ENCODE data around the gene SARS1. TPM values are rescaled to one million over a fixed set of nuclear protein-coding genes. Genes with fewer than 3 reads are reported as not detected.

The SARS1 gene
- total and polyA plus RNA-seq, 2 of the 13 experiments (the other 11 are each of a cell fraction or from before 2014, with no cell fraction given), result 103 to 134 TPM

DNA sequence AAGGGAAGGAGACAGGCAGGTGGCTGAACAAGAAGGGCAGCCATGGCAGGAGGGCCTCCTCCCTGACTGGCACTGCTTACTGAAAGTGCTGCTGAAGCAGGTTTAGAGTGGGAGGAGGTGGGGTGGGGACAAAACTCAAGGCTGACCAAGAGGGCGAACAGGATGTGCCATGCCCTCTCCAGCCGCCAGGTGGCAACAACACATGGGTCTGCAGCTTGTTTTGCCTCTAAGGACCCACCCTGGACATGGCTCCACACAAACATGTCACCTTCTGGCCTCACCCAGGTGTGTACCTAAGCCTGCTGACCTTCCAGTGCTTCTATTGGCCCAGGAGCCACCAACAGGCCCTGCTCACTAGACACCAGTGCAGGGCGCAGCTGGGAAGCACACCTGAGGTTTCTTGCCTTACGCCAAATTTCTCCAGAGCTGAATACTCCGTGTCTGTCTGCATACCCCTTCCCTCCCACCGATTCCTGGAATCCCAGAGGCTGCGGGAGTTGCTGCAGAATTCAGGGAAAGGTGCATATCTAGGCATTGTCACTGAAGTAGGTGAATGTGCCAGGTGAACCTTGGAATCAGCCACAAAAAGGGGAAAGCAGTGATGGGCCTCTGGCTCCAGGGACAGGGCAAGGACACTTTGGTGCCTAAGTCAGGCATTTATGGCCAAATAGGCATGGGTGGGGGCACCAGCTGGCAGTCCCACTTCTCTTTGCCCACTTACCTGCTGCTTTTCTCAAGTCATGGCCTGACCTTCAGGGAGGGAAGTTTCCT is 63.9 kb downstream of the SARS1 start (continued):
- TF ChIP-seq, protein P1, sequence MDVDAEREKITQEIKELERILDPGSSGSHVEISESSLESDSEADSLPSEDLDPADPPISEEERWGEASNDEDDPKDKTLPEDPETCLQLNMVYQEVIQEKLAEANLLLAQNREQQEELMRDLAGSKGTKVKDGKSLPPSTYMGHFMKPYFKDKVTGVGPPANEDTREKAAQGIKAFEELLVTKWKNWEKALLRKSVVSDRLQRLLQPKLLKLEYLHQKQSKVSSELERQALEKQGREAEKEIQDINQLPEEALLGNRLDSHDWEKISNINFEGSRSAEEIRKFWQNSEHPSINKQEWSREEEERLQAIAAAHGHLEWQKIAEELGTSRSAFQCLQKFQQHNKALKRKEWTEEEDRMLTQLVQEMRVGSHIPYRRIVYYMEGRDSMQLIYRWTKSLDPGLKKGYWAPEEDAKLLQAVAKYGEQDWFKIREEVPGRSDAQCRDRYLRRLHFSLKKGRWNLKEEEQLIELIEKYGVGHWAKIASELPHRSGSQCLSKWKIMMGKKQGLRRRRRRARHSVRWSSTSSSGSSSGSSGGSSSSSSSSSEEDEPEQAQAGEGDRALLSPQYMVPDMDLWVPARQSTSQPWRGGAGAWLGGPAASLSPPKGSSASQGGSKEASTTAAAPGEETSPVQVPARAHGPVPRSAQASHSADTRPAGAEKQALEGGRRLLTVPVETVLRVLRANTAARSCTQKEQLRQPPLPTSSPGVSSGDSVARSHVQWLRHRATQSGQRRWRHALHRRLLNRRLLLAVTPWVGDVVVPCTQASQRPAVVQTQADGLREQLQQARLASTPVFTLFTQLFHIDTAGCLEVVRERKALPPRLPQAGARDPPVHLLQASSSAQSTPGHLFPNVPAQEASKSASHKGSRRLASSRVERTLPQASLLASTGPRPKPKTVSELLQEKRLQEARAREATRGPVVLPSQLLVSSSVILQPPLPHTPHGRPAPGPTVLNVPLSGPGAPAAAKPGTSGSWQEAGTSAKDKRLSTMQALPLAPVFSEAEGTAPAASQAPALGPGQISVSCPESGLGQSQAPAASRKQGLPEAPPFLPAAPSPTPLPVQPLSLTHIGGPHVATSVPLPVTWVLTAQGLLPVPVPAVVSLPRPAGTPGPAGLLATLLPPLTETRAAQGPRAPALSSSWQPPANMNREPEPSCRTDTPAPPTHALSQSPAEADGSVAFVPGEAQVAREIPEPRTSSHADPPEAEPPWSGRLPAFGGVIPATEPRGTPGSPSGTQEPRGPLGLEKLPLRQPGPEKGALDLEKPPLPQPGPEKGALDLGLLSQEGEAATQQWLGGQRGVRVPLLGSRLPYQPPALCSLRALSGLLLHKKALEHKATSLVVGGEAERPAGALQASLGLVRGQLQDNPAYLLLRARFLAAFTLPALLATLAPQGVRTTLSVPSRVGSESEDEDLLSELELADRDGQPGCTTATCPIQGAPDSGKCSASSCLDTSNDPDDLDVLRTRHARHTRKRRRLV (CRISPR knock-in tag; IDR thresholded peaks at IDR 0.05), result no peak
- TF ChIP-seq, protein P2, sequence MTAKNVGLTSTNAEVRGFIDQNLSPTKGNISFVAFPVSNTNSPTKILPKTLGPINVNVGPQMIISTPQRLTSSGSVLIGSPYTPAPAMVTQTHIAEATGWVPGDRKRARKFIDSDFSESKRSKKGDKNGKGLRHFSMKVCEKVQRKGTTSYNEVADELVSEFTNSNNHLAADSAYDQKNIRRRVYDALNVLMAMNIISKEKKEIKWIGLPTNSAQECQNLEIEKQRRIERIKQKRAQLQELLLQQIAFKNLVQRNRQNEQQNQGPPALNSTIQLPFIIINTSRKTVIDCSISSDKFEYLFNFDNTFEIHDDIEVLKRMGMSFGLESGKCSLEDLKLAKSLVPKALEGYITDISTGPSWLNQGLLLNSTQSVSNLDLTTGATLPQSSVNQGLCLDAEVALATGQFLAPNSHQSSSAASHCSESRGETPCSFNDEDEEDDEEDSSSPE (CRISPR knock-in tag; IDR thresholded peaks at IDR 0.05), result 0 out of 2 replicates have a peak, but pooled peaks have one; percentile 40
- TF ChIP-seq, protein P3, sequence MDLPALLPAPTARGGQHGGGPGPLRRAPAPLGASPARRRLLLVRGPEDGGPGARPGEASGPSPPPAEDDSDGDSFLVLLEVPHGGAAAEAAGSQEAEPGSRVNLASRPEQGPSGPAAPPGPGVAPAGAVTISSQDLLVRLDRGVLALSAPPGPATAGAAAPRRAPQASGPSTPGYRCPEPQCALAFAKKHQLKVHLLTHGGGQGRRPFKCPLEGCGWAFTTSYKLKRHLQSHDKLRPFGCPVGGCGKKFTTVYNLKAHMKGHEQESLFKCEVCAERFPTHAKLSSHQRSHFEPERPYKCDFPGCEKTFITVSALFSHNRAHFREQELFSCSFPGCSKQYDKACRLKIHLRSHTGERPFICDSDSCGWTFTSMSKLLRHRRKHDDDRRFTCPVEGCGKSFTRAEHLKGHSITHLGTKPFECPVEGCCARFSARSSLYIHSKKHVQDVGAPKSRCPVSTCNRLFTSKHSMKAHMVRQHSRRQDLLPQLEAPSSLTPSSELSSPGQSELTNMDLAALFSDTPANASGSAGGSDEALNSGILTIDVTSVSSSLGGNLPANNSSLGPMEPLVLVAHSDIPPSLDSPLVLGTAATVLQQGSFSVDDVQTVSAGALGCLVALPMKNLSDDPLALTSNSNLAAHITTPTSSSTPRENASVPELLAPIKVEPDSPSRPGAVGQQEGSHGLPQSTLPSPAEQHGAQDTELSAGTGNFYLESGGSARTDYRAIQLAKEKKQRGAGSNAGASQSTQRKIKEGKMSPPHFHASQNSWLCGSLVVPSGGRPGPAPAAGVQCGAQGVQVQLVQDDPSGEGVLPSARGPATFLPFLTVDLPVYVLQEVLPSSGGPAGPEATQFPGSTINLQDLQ (CRISPR knock-in tag; IDR thresholded peaks at IDR 0.05), result no peak
- TF ChIP-seq, protein P4, sequence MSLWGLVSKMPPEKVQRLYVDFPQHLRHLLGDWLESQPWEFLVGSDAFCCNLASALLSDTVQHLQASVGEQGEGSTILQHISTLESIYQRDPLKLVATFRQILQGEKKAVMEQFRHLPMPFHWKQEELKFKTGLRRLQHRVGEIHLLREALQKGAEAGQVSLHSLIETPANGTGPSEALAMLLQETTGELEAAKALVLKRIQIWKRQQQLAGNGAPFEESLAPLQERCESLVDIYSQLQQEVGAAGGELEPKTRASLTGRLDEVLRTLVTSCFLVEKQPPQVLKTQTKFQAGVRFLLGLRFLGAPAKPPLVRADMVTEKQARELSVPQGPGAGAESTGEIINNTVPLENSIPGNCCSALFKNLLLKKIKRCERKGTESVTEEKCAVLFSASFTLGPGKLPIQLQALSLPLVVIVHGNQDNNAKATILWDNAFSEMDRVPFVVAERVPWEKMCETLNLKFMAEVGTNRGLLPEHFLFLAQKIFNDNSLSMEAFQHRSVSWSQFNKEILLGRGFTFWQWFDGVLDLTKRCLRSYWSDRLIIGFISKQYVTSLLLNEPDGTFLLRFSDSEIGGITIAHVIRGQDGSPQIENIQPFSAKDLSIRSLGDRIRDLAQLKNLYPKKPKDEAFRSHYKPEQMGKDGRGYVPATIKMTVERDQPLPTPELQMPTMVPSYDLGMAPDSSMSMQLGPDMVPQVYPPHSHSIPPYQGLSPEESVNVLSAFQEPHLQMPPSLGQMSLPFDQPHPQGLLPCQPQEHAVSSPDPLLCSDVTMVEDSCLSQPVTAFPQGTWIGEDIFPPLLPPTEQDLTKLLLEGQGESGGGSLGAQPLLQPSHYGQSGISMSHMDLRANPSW (CRISPR knock-in tag; IDR thresholded peaks at IDR 0.05; ENCODE audit: borderline replicate concordance), result no peak
- TF ChIP-seq ZNF772 (CRISPR knock-in tag; IDR thresholded peaks at IDR 0.05), result 0 out of 2 replicates have a peak, but pooled peaks have one; percentile 59
- TF ChIP-seq ZNF564 (CRISPR knock-in tag; IDR thresholded peaks at IDR 0.05), result no peak
- TF ChIP-seq RAD51 (IDR thresholded peaks at IDR 0.05; ENCODE audit: borderline replicate concordance), result no peak
- TF ChIP-seq JUN (CRISPR knock-in tag; IDR thresholded peaks at IDR 0.05), result no peak
- no peak for TF ChIP-seq ZNF556 (CRISPR knock-in tag; IDR thresholded peaks at IDR 0.05; ENCODE audit: borderline replicate concordance)
- TF ChIP-seq SOX13 (IDR thresholded peaks at IDR 0.05), result no peak
- peak in 1 of 2 experiments; percentile 70; a peak in 2 of 4 replicates for TF ChIP-seq SOX13 (CRISPR knock-in tag; conservative IDR thresholded peaks at IDR 0.05 in 1 of 2, IDR thresholded peaks at IDR 0.05 in 1 of 2)
- no peak for TF ChIP-seq ZNF672 (CRISPR knock-in tag; IDR thresholded peaks at IDR 0.05)
- no peak for TF ChIP-seq ZNF562 (CRISPR knock-in tag; IDR thresholded peaks at IDR 0.05; ENCODE audit: borderline replicate concordance)
- no peak for TF ChIP-seq RARG (CRISPR knock-in tag; IDR thresholded peaks at IDR 0.05; ENCODE audit: low read depth)
- no peak for TF ChIP-seq ZNF234 (CRISPR knock-in tag; conservative IDR thresholded peaks at IDR 0.05)

Measured in HepG2 (cell line).